Ramos (cell line): ENCODE results near the gene WDR88.

Experiments
- in situ Hi-C: fragments of 300-500 bp; cut with MboI; formaldehyde crosslinking; loops from one replicate; pipeline ENCODE4 v1.14.3; 2022; ENCODE audit warnings: low sequenced_read_pairs; ENCODE audit not compliant: unreplicated experiment

The WDR88 gene, protein sequence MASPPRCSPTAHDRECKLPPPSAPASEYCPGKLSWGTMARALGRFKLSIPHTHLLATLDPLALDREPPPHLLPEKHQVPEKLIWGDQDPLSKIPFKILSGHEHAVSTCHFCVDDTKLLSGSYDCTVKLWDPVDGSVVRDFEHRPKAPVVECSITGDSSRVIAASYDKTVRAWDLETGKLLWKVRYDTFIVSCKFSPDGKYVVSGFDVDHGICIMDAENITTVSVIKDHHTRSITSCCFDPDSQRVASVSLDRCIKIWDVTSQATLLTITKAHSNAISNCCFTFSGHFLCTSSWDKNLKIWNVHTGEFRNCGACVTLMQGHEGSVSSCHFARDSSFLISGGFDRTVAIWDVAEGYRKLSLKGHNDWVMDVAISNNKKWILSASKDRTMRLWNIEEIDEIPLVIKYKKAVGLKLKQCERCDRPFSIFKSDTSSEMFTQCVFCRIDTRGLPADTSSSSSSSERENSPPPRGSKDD

DNA sequence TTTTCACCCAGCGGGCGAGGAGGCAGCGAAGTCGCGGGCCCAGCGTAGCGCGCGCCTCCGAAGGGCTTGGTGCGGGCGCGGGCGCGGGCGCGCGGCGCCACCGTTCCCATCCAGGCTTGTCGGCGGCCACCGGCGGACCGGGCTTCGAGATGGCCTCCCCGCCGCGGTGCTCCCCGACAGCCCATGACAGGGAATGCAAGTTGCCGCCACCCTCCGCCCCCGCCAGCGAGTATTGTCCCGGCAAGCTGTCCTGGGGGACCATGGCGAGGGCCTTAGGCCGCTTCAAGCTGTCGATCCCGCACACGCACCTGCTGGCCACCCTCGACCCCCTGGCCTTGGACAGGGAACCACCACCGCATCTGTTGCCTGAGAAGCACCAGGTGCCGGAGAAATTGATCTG is at the start of gene WDR88:
Gene WDR88 (plus strand): TSS at position 94 of the 400 bp plus-strand sequence. CDS start 56 bp downstream, at position 150.
- in situ Hi-C loops: no loop called here

DNA sequence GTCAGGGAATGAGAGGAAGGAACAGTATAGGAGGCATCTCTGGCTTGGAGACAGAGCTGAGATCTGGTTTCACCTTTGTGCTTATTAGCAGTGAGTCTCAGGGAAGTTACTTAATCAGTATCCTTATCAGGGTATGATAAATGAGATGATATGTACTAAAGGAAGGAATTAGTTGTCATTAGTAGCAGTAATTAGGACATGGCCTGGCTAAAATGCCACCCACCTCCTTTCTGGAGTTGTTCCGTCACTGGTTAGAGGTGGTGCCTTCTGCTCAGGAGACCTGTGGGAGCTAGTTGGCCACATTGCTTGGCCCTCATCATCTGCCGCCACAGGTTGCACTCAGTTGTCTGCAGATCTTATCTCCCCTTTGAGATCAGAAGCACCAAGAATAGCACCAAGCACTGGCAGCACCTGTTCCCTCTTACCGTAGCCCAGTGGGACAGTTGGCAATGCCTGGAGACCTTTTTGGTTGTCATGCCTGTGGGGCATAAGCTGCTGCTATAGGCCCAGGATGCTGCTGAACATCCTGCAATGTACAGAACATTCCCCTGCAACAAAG is 46.3 kb upstream of the WDR88 start:
- in situ Hi-C loops: no loop called here

DNA sequence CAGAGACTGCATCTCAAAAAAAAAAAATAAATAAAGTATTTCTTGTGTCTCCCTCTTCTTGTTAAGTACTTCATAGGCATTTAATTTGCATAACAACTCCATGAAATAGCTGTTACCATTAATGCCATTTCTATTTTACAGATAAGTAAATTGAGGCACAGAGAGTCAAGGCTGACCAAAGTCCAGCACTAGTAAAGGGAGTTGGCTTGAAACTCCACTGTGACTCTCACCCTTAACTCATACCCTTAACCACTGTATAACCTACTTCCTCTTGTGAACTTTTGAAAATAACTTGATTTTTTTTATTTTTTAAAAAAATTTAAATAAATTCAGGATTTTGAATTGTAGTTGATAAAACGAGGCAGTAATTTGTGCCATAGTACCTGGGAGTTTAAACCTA is 45.0 kb upstream of the WDR88 start:
- in situ Hi-C loops: no loop called here

DNA sequence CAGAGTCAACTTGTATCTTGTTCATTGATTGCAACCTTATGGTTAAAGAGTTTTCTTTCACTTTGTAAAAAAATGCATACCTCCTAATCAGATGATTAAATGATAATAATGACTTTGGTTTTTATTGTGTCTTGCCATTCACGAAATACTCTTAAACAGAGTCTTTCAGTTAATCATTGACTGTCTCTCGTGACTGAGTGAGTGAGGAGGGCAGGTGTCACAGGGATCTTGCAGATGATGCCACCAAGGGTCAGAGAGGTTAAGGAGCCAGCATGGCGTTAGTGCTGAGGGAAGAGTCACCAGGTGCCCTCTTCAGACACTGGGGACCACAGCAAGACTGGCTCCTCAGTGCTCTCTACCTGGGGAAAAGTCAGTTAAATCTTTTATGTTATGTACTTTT is 42.9 kb upstream of the WDR88 start:
- in situ Hi-C loops: no loop called here

DNA sequence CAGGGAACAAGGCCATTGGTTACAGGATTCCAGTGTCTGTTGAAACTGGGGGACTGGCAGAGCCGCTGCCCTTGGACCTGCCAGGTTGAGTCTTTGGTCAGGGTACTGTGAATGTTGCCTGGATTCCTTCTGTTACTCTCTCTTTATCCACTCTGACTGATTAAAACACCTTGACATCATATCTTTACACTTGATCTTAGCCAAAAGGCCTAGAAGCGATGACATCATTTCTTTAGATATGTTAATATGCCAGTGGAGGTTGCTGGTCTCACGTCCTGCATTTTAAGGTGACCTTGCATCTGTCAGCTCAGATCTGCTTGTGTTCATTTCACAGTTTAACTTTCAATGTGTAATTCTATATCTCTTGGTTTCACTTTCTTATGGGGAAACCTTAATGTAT is 41.7 kb upstream of the WDR88 start:
- in situ Hi-C loops: no loop called here

DNA sequence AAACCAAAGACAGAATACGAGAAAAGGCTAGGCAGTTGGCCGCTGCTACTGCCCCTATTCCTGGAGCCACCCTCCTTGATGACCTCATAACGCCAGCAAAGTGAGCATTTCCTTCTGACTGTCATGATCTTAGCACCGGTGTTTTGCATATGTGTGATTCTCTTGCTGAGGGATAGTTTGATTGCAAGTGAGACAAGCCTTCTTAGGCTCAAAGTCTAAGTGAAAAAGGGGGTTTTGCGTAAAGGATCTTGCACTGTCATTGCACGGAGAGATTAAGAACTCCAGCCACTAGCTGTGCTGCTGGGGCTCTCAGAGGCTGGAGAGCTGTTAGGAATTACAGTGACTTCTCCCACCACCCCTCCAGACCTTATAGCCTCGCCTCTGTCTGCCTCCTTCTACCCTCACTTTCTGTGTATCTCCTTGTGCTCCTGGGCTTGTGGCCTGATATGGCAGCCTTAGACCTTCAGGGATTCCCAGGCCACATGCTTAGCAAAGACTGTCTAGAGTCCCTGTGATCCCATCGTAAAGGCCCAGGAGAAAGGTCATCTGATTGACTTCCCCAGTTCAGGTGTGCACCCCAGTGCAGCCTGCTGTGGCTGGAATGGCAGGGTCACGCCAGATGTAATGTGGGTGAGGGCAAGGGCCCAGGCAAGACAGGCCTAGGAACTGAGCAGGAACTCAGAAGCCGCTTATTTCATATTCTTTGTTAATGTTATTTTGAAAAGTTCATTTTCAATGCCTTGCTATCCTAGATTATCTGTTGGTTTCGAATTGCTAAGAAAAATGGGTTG is 38.3 kb upstream of the WDR88 start:
- in situ Hi-C loops: no loop called here

DNA sequence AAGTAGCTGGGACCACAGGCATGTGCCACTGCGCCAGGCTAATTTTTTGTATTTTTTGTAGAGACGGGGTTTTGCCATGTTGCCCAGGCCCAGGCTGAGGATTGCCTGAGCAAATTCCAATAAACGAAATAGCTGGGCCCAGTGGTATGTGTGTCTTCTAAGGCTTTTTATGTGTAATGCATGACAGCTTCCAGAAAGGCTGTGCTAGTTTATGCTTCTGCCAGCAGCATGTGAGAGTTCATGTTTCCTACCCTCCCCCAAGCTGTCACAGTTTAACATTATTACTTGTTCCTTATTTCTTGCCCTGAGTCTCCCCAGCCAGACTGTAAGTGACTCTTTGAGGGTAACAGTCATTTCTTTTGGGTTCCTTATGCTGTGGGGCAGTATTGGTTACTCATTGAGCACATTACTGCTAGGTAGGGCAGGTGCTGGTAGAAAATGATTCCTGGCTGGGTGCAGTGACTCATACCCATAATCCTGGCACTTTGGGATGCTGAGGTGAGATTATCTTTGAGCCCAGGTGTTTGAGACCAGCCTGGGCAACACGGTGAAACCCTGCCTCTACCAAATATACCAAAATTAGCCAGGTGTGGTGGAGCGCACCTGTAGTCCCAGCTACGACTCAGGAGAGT is 37.4 kb upstream of the WDR88 start:
- in situ Hi-C loops: no loop called here

DNA sequence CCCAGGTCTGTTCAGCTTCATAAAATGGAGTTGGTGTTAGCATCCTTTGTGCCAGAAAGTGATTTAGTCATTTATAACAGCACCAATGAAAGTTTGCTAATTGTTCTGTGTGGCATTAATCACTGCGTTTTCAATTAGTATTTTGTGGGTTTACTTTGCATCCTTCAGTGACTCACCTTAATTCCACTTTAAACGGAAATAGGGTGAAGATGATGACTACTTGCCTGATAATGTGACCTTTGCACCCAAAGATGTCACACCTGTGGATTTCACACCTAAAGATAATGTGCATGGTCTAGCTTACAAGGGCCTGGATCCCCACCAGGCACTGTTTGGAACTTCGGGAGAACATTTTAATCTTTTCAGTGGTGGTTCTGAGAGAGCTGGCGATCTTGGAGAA is 35.9 kb upstream of the WDR88 start:
- in situ Hi-C loops: no loop called here

DNA sequence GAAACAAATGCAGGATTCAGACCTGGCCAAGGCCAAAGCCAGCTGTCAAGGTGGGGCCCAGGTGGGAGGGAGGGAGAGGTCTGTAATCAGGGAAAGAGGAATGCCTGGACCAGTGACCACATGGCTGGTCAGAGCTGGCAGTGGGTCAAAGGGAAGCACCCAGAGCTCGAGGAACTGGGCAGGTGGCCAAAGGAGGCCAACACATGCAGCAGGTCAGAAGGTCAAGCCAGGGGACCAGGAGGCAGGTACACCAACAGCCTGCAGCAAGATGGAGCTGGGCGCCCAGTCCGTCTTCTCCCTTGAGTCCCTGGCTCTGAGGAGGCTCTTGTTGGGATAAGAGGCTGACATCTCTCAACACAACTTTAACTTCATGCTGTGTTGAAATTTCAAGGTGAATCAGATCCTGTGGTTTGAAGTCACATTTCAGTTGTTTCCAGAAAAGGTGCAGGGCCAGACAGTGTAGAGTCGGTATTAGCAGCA is 33.8 kb upstream of the WDR88 start:
- in situ Hi-C loops: no loop called here

DNA sequence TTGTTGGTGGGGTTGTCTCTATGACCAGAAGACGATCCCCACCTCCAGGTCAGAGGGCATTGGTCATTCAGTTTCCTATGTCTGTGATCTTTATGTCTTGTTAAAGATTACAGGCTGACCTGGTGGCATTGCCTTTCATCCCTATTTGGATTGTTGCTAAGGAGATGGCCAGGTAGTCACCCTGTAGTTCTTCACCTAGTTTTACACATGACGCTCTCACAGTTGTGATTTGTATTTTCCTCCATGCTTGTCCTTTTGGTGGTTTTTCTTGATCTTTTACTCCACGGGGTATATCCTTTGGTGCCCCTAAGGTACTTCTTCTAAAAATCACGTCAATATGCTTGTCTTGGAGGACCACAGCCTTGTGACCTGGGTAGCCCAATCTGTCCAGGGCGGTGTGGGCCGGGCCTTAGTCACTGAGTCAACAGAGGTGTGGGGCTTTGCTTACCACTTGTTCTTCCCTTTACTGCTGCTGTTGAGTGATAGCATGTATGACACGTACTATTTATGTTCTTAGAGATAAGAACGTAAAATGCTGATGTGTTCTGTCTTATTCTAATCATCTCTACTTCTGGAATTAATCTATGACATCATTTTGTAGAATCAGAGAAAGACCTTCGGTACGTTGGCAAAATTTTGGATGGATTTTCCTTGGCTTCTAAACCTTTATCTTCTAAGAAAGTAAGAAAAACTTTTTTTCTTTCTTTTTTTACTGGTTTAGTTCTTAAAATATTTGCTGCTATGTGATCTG is 30.8 kb upstream of the WDR88 start:
- in situ Hi-C loops: no loop called here

DNA sequence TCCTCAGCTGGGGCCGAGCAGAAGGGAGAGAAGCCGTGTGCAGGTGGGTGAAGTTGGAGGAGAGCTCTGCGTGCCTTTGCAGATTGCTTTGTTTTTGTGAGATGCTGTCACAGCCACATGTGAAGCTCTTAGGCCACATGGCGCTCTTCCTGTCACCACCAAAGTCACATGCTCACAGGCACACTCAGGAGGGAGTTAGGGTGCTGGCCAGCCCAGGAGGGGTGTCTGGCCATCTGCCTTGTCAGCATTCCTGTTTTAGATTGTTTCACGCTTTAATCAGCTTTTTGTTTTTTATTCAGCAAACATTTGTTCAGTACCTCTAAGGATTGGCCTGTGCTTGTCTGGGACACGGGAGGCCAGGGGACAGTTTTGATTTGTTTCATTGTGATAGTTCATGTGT is 29.0 kb upstream of the WDR88 start:
- in situ Hi-C loops: no loop called here

DNA sequence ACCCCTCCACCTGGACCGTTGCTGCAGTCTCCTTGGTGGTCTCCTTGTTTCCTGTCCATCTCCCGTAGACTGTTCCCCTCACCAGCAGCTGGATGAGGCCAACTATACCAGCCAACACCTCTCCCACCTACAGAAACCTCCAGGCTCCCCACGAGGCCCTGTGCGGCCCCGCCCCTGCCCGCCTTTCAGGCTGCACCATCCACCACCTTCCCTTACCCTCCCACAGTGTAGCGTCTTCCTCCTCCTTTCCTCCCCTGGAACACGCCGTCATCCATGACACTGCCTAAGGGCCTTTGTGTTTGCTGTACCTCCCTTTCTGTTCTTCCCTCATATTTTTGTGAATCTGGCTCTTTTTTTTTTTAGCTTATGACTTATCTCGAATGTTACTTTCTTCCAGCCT is 23.8 kb upstream of the WDR88 start:
- in situ Hi-C loops: no loop called here

DNA sequence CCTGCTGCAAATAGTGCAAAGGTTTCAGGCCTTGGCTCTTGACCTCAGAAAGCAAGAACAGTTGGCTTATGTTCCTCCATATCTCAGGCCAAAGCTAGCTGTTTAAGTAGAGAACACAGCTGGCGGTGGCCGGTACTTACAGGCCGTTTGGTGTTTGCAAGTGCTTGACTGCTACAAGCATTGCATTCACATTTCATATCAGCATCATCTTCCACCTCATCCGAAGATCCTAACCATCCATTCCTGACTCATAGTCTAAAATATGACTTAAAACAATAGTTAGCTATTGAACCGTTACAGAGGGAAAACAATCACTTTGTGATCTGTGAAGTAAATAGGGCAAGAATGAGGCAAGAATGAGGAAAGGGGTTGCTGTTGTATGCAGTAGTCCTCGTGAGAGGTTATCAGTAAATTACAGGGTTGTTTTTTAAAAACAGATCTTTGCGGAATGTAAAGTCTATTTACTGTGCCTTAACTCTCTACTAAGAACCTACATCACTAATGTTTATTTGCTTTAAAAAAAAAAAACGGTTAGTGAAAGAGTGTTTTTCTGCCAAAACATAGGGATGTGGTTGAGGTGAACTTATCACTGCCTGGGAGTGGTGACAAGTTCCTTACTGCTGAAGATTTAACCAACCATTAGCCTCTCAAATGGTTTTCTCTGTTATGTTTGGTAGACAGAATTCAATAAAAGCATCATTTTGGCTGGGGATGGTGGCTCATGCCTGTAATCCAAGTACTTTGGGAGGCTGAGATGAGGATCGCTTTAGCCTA is 21.6 kb upstream of the WDR88 start:
- in situ Hi-C loops: no loop called here

DNA sequence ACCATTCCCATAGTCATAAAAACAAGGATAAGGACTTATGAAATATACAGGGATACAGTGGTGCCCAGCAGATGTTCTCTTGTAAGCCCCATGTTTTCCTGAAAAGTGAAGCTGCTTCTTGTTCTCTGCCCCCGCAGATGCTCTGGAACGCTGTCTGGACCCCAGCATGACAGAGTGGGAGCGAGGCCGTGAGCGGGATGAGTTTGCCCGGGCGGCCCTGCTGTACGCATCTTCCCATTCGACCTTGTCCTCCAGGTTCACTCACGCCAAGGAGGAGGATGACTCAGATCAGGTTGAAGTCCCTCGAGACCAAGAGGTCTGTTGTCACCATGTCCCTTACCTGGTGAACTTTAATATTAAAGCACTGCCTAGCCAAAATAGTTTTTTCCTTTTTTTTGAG is 20.3 kb upstream of the WDR88 start:
- in situ Hi-C loops: no loop called here

DNA sequence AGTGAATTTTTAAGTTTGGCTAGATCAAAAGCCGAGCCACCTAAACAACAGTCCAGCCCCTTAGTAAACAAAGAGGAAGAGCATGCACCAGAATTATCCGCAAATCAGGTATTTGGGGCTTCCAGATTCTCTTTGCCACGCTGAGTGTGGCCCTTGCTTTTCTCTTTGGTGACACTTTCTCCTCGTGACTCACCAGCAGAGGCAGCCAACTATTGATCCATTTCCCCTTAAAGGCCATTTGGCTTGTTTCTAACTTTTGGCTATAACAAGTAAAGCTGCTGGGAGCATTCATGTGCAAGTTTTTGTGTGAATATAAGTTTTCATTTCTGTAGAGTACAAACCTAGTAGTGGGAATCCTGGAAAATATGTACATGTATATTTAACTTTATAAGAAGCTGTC is 17.6 kb upstream of the WDR88 start:
- in situ Hi-C loops: no loop called here

DNA sequence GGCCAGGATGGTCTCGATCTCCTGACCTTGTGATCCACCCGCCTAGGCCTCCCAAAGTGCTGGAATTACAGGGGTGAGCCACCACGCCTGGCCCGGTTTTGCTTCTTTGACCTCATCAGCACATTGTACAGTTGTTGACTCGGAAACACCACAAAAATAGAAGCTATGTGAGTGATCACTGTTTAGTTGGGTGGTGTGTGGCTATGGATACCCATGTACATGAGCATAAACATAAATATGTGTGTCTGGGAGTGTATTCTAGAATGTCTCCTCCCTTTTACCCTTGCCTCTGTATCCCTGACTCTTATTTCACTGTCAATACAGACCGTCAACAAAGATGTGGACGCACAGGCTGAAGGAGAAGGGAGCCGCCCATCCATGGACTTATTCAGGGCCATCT is 14.4 kb upstream of the WDR88 start:
- in situ Hi-C loops: no loop called here

DNA sequence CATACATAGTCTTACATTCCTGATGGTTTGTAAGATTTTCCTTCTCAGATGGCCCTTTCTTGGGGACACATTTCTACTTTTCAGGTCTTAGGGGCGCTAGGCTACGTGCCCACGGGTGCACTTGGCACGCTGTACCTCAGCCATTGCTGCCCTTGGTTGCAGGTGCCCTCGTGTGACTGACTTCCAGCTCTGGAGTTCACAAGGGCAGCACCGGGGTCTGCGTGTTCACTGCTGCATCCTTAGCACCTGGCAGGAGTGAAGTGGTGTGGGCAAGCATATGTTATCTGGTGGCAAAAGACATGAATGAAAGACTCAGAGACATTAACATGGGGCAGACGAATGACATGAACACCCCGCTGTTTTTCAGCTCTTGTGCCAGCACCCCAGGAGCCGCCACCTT is 13.3 kb upstream of the WDR88 start:
- in situ Hi-C loops: no loop called here

DNA sequence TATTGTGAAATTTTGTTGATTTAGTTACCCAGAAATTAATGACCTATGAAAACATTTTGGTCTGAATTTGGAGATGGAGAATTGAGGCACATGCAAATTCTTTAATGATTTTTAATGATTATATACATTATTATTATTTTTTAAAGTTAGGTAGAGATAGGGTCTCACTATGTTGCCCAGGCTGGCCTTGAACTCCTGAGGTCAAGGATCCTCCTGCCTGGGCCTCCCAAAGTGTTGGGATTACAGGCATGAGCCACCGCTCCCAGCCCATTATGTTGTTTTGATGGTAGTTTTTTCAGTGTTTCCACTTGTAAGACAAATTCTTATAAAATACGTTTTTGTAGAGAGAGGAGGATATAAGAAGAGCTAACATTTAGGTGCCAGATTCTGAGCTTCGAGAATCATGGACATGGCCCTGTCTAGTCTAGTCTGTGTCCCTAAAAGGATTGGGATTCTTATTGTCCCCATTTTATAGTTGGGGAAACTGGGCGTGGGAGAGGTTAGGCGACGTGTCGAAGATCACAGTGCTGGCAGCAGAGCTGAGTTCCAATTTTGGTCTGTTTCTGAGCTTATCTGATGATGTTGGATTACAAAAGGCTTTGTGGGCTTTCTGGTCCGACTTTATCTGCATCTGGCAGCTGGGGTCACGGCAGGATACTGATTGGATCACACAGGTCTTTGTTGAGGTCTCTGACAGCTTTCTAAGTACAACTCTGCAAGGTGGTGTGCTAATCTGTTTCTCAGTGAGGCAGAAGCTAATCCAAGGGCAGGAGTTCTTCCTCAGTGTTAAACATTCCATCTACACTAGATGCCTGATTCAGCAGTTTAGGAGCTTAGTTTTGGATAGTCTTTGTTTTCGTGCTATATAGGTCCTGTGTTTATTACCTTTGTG is 7.5 kb upstream of the WDR88 start:
- in situ Hi-C loops: loop anchor here (10.0 kb wide), 1 partner anchor 150 kb away; the partner anchor contains the start of genes CEP89 and FAAP24
